Middle frontal gyrus (tissue), 1 donor: ENCODE results near the gene EPHB2.

Experiments
- DNase-seq: peaks from one replicate; pipeline ENCODE4 v3.0.0-alpha.2; 2015; ENCODE audit warnings: low spot score; ENCODE audit errors: extremely low spot score

EPHB2 gene

DNA sequence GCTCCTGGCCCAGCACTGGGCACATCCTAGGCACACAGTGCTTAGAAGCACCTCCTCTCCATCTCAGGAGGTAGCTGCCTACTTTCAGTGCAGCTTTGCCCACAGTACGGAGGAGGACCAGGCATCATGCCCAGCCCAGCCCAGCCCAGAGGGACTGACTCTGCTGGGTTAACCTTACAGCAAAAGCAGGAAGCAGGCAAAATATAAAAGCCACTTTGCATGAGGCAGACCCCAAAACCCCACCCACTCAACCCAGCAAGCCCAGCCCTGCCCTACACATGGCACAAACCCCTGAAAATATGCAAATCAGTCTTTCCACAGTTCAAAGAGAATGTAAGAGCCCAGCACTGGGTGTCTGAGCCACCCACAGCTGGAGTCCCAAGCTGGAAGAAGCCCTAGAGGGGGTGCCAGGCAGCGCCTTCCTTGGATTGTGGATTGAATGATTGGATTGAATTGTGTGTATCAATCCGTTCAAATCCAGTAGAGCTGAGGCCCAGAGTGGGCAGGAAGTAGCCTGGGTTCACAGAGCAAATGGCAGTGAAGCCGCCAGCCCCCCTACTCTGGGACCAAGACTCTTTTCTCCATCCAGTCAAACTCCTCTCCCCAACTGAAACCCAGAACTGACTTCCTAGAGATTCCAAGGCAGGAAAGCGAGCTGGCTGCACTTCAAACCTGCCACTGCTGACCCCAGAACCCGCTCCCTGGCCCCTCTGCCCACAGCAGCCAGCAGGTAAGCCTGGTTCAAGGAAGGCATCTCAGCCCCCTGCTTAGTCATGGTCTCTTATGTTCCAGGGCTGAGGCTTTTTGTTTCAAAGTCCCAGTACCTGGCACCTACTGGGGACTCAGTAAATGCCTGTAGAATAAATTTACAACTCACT is 144.3 kb downstream of the EPHB2 start:
- no peak for DNase-seq

DNA sequence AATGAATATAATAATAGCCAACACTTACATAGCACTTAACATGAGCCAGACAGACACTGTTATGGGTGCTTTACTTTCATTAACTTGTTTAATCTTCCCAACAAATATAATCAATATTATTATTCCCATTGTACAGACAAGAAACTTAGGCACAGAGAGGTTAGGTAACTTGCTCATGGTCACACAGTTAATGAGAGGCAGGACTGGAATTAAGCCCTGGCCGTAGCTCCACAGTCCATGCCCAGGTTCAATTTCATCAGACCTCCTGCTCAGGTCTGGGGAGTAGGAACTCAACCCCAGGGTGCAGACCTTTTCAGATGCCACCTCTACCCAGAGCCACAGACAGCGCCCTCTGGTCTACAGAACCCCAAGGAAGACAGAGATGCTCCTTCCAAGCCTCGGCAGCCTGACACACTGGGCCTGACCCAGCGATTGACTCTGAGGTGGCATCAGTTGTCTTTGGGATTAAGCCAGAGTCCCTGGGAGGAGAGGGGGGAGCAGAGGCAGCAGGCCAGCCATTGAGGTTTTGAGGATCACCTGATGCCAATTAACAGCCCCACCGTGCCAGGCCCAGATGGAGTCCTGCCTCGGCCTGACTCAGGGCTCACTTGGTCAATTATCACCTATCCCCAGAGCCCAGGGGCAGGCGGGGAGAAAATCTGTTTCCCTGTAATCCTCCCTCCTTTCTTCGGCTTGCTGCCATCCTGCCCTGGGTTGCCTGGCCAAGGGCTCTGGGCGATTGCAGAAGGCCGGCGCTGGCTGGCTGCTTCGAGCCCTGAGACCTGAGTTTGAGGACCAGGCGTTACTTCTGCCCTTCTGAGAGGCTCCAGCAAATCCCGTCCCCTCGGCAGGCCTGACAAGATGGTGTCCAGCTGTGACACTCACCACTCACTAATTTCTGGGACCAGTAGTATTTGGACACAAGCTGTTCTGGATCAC is 145.3 kb downstream of the EPHB2 start:
- no peak for DNase-seq

DNA sequence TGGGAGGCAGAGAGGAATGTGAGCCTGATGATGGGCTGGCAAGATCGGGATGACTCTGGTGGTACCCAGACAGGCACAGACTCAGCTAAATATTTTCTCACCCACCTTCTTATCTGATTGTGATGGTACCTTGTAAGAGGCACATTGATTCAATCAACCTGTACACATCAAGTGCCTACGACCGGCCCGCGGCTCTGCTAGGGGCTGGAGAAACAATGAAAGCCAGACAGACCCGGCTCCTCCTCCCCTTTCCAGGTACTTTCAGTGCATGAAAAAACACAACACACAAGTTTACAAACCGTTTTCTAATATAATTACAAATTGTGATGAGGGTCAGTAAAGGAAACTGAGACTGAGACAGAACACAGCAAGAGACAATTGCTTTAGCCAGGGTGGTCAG is 147.0 kb downstream of the EPHB2 start:
- DNase-seq: no peak

DNA sequence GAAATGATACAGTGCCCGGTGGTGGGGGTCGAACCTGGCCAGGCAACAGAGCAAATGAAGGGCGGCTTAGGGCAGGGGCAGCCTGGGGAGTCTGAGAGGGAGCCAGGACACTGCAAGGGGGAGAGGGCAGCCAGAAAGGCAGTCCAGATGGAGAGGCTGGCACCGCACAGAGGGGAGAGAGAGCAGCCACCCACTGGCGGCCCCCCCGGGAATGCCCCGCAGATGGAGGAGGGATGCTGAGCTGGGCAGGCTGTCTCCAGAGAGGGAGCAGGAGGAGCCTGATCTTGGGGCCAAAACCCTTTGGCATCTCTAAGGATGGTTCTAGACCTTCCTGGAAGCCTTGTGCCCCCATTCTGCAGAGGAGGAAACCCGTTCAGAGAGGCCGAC is 149.8 kb downstream of the EPHB2 start:
- no peak for DNase-seq

GRCh38 chr1:22860883-22861385 is 150.3 kb downstream of the EPHB2 start:
- DNase-seq: no peak

DNA sequence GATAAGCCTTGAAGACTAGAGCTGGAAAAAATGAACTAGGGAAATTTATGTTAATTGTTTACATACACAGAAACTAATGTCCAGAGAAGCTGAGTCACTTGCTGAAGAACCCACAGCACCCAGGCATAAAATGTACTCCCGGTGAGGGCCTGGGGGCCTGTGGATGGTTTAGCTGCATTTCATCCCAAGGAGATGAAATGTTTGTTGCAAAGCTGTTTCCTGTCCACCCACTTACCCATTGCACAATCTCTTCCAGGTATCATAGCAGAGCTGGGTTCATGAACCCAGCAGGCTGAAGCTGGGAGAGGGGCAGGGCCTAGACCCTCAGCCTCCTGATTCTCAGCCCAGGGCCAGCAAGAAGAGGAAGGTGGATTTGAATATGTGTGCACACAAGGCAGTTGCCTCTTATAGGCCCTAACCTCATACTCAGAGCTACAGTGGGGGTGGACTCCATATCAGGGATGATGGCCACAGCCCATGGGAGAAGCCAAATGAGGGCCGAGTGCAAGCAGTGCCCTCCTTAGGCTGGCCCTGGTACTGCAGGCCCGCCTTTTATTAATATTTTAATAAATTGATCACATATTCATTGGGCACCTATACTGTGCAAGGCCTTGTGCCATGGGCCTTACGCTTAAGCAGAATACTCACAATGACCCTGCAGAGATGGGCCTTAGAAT is 151.3 kb downstream of the EPHB2 start:
- DNase-seq: no peak

DNA sequence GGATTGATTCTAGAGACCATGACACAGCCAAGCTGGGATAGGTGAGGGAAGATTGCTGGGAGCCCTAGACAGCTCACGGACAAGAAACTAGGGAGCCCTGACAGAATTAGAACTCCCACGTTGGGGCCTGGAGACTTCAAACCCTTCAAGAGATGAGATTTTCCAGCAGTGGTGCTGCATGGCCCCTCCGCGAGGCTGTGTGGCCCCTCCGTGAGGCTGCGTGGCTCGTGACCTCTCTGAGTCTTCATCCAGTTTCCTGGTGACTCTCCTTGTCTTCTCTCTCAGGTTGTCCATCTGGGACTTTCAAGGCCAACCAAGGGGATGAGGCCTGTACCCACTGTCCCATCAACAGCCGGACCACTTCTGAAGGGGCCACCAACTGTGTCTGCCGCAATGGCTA is 152.1 kb downstream of the EPHB2 start:
- no peak for DNase-seq

- no peak for DNase-seq
These were observed 153.1 kb downstream of the EPHB2 start for GRCh38 chr1:22863766-22864165.

GRCh38 chr1:22864886-22865285 is 154.2 kb downstream of the EPHB2 start:
- DNase-seq: no peak

DNA sequence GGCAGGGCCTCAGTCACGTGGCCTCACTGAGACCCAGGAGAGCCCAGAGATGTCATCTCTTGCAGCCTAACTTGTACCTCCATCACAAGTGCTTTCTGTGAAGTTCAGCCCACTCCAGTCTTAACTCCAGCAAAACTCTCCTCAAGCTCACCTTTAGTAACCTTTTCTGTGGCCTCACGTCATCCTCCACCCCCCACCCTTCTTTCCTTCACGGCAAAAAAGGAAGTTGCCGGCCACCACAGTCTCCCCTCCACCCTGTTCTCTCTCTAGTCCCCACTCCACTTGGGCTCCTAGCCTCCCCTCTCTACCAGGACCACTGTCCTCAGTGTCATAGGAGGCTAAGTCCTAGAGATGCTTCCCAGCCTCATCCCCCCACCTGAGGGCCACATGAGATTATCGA is 155.1 kb downstream of the EPHB2 start:
- DNase-seq: no peak

DNA sequence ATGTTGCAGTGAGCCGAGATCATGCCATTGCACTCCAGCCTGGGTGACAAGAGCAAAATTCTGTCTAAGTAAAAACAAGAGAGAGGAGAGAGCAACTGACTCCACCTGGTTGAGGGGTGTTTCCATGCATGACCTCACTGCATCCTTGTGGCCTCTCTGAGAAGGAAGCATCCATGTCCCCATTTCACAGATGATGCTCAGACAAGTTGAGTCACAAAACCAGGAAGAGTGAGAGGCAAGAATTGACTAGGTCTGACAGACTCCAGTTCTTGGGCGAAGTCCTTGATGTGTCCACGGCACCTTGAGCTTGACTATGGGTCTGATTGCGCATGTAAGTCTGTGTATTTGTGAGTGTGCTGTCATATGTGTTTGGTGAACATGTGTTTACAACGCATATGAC is 156.2 kb downstream of the EPHB2 start:
- DNase-seq: no peak

DNA sequence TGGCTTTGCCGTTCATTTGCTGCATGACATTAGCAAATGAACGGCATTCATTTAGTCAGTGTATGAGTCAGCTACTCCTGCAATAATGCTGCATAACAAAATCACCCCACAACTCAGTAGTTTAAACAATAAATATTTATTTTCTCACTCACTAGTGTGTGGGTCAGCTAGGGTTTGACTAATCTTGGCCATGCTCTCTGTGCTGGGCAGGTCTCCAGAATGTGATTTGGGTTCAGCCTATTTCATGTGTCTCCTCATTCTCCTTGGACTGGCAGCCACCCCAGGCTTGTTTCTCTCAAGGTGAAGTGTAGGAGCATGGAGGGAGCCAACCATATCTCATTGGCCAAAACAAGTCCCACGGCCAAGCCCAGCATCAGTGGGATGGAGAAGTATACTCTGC is 157.7 kb downstream of the EPHB2 start:
- no peak for DNase-seq

- no peak for DNase-seq
These were observed 158.7 kb downstream of the EPHB2 start for GRCh38 chr1:22869325-22869724.

DNA sequence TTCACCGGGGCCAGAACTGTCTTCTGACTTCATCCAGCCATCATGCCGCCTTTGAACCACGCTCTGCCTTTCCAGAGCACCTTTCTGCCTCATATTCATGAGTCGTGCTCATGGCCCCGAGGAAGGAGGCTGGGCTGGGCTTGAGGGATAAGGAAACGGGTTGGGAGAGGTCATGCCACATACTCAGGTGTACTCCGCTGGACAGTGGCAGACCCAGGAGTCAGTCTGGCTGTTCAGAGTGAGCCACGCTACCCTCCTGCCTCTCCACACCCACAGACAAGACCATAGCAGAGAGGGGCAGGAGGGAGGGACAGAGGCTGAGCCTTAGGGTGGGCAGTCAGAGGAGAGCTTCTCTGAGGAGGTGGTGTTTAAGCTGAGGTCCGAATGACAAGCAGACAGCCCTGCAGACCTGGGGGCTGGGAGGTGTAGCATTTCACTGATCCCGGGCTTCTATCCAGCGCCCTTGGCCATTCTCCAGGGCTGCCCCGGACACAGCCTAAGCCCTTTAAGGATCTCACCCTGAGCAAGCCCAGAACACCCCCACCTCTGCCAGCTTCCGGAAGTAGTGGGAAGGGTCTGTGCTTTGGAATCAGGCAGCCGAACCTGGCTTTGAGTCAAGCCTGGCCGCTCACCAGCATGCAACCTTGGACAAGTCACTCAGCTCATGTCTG is 159.7 kb downstream of the EPHB2 start:
- no peak for DNase-seq

DNA sequence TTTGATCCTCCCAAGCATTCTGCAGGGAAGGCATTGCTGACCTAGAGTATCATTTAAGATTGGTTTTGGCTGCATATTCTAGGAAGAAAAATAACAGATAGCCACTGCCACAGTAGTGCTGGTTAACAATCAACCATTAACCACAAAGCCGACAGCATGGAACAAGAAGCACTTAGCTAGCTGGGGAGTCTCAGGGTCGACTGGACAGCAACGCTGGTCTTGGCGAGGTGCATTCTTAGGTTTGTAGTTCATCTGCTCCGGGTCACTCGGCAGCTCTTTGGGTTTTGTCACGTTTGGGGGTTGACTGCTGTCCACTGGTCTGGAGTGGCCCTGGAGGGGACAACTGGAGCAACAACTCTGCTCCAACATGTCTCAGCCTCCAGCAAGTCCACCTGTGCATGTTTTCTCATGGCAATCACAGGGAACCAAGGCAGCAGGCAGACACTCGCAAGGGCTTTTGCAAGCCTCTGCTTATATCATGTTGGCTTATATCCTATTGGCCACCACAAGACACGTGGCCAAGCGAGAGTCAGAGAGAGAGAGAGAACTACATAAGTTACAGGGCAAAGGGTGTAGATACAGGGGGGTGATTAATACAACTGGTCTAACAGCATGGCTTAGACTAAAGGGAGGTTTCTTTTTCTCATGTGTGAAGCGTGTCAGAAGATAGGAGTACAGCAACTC is 162.5 kb downstream of the EPHB2 start:
- DNase-seq: no peak

- DNase-seq: no peak
These were observed 164.1 kb downstream of the EPHB2 start for GRCh38 chr1:22874785-22875184.

DNA sequence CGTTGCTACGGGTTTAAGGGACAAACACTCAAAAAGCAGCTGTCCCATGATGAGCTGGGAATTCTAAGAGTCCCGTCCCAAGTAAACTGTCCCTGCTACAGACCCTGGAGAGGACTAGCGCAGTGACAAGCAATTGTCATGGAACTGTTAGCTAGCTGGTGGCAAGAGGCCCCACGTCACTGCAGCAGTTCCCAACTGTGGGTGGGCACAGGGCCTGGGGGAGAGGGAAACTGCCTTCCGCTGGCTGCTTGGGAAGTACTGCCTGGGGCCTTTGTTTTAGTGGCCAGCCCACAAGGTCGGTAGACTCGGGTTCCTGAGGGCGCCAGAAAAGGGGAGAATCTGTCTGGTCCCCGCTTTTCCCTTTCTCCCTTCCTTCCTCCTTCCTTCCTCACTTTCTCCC is 164.6 kb downstream of the EPHB2 start:
- no peak for DNase-seq

DNA sequence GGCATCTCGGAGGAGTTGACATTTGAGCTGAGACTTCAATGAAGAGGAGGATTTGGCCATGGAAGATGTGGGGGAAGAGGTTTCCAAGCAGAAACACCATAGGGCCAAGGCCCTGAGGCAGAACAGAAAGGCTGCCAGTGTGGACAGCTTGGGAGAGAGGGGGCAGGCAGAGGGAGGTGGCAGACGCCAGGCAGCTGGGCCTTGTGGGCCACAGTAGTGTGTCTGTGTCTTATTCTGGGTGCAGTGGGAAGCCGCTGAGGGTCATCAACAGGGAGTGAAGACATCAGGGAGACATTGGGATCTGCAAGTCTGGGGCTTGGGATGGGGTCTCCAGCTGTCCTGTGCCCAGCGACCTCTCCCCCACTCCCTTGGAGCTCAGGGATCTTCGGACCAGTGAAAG is 165.2 kb downstream of the EPHB2 start:
- no peak for DNase-seq

DNA sequence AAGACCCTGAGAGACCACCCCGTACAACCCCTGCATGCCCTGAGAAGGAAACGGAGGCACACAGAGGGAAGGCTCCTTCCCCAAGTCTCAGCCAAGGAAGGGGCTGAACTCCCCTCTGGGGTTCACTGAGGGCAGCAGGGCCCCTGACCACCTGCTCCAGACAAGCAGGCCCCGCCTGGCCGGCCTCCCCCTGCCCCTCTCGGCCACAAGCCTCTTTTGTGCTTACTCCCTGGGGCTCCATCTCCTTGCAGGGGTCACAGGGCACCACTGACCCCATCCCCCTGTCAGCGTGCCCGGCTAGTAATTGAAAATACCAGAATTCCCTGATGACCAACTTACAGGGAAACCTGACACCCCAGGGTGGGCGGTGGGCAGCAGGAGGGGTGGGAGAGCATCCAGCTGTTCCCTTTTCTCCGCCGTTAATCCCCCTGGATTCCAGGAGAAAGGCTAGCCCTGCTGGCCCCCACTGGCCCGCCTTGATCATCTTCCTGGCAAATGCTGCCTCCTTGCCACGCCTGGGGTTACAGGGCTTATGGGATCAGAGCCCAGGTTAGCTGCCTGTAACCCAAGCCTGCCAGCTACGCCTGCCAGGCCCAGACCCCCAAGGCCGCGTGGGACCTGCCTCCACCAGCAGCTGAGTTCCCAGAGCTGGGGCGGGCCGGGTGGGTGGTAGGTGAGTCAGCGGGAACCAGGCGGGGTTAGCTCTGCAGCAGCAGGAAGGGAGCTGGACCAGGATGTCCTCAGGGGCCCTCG is 165.9 kb downstream of the EPHB2 start:
- no peak for DNase-seq
